ENCODE results near the gene SLC27A2. TPM values are rescaled to one million over a fixed set of nuclear protein-coding genes. Genes with fewer than 3 reads are reported as not detected.
A peak's percentile ranks its signal among the peaks of the same experiment; 100 is the strongest.

The SLC27A2 gene
- total and polyA plus RNA-seq, 4 donors, result 3.5 to 6.6 (median 5.2) TPM

DNA sequence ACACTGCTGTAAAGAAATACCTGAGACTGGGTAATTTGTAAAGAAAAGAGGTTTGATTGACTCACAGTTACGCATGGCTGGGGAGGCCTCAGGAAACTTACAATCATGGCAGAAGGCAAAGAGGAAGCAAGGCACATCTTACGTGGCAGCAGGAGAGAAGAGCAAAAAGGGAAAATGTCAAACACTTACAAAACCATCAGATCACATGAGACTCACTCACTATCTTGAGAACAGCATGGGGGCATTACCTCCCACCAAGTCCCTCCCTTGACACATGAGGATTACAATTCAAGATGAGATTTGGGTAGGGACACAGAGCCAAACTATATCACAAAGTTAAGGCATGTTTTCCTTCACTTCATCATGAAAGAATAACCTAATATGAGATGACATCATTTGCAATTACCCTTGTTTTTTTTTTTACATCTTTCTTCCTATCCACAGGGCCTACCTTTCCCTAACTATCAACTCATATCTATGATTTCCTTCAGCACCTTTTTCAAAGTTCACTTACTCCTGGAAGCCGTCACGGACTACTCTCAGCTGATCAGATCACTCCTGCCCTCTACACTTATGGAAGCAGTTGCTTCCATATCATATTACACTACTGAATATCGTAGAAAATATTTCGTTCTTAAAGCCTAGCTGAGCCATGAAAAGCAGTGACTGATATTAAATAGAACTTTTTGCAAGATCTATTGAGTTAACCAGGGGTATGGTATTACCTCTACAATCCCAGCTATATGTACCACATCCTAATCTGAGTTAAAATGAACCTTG, 37.5 kb upstream of the SLC27A2 start:
- Histone ChIP-seq H3K27ac (ENCODE audit: low read depth in 1 of 2, low read length in 1 of 2) (no peak overlapping the region), H3K36me3 (ENCODE audit: control insufficient read depth in 4 of 4, insufficient read depth in 4 of 4, low read length in 4 of 4) (no peaks in the 10 kb centered on the region), H3K9me3 (ENCODE audit: control insufficient read depth in 4 of 4, insufficient read depth in 3 of 4, low read length in 3 of 4) (no peaks in the 10 kb centered on the region), H3K4me3 (no peak overlapping the region), H3K9ac (ENCODE audit: insufficient read depth in 1 of 2, low read length in 2 of 2) (no peak overlapping the region), H3K27me3 (ENCODE audit: control insufficient read depth in 3 of 3, insufficient read depth in 3 of 3, low read length in 2 of 3) (no peaks in the 10 kb centered on the region), H3K4me1 (ENCODE audit: control insufficient read depth in 5 of 5, insufficient read depth in 5 of 5, low read length in 5 of 5) (peaks cover 0 to 2% (median 0%) of the 10 kb centered on the region in 5 donors)
- TF ChIP-seq CTCF (IDR thresholded peaks at IDR 0.05; ENCODE audit: control extremely low read depth, extremely low read depth), result no peak
- DNase-seq (peak in 1 of 3 donors; percentile 8), ATAC-seq (ENCODE audit: insufficient read depth, low FRiP score) (no peak)
- WGBS, 2 donors, result 61 to 64% methylated on average over 6 of the region's 6 CpGs

- Histone ChIP-seq H3K4me3 (no peak overlapping the region), H3K9me3 (ENCODE audit: control insufficient read depth in 4 of 4, insufficient read depth in 3 of 4, low read length in 3 of 4) (no peaks in the 10 kb centered on the region), H3K27me3 (ENCODE audit: control insufficient read depth in 3 of 3, insufficient read depth in 3 of 3, low read length in 2 of 3) (no peaks in the 10 kb centered on the region), H3K27ac (ENCODE audit: low read depth in 1 of 2, low read length in 1 of 2) (no peak overlapping the region), H3K36me3 (ENCODE audit: control insufficient read depth in 4 of 4, insufficient read depth in 4 of 4, low read length in 4 of 4) (no peaks in the 10 kb centered on the region), H3K9ac (ENCODE audit: insufficient read depth in 1 of 2, low read length in 2 of 2) (no peak overlapping the region), H3K4me1 (ENCODE audit: control insufficient read depth in 5 of 5, insufficient read depth in 5 of 5, low read length in 5 of 5) (peaks cover 0 to 2% (median 0%) of the 10 kb centered on the region in 5 donors)
- 4 to 8% methylated on average over 2 of the region's 2 CpGs for WGBS, 2 donors
- DNase-seq, result peak in 2 of 3 donors; percentile 86
- ATAC-seq (ENCODE audit: insufficient read depth, low FRiP score), result peak; percentile 82
- TF ChIP-seq CTCF (IDR thresholded peaks at IDR 0.05; ENCODE audit: control extremely low read depth, extremely low read depth), result no peak
Measured at GRCh38 chr15:50145451-50145872, 36.5 kb upstream of the SLC27A2 start.

DNA sequence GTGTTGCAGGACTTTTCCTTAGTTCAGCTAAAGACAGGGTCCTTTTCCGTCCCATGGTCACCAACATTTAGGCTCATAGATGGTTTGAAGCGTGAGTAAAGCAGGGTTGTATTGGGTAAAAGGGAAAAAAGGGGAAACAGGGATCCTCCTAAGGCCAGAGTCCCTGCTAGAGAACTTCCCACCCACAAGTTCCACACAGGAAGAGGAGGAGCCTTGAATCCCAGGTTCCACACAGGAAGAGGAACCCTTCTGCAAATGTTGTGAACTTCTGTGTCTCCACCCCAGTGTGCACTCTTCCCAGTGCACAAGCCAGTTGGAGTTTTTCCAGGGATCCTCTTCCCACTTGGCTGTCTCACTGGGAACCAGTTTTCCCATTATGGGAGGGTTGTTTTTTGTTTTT, 35.4 kb upstream of the SLC27A2 start:
- Histone ChIP-seq H3K9ac (ENCODE audit: insufficient read depth in 1 of 2, low read length in 2 of 2) (no peak overlapping the region), H3K27me3 (ENCODE audit: control insufficient read depth in 3 of 3, insufficient read depth in 3 of 3, low read length in 2 of 3) (no peaks in the 10 kb centered on the region), H3K4me3 (no peak overlapping the region), H3K27ac (ENCODE audit: low read depth in 1 of 2, low read length in 1 of 2) (no peak overlapping the region), H3K36me3 (ENCODE audit: control insufficient read depth in 4 of 4, insufficient read depth in 4 of 4, low read length in 4 of 4) (no peaks in the 10 kb centered on the region), H3K4me1 (ENCODE audit: control insufficient read depth in 5 of 5, insufficient read depth in 5 of 5, low read length in 5 of 5) (no peaks in the 10 kb centered on the region), H3K9me3 (ENCODE audit: control insufficient read depth in 4 of 4, insufficient read depth in 3 of 4, low read length in 3 of 4) (no peaks in the 10 kb centered on the region)
- 62 to 77% methylated on average over 2 of the region's 2 CpGs for WGBS, 2 donors
- ATAC-seq (ENCODE audit: insufficient read depth, low FRiP score), result no peak
- no peak for TF ChIP-seq CTCF (IDR thresholded peaks at IDR 0.05; ENCODE audit: control extremely low read depth, extremely low read depth)
- no peak for DNase-seq

All from lung (tissue), 12 donors.